ENCODE results near the gene EMSY.

DNA sequence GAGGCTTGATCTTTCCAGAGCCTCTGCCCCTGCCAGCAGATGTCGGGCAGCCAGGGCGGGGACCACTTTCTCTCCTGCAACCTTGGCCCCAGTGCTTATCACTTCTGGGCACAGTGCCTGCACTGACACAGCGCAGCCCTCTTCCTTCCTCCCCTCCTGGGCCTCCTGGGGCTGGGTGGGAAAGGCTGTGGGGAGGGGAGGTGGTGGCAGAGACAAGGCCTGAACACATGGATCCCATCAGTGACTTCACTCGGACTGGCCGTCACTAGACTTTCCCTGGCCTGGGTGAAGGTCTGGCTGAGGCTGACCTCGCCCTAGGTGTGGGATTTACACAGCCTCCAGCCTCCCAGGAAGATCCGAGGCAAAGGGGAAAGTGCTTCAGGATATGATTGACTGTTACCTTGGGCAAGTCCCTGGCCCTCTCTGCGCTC, 157.6 kb downstream of the EMSY start:
- TF ChIP-seq, protein P1, sequence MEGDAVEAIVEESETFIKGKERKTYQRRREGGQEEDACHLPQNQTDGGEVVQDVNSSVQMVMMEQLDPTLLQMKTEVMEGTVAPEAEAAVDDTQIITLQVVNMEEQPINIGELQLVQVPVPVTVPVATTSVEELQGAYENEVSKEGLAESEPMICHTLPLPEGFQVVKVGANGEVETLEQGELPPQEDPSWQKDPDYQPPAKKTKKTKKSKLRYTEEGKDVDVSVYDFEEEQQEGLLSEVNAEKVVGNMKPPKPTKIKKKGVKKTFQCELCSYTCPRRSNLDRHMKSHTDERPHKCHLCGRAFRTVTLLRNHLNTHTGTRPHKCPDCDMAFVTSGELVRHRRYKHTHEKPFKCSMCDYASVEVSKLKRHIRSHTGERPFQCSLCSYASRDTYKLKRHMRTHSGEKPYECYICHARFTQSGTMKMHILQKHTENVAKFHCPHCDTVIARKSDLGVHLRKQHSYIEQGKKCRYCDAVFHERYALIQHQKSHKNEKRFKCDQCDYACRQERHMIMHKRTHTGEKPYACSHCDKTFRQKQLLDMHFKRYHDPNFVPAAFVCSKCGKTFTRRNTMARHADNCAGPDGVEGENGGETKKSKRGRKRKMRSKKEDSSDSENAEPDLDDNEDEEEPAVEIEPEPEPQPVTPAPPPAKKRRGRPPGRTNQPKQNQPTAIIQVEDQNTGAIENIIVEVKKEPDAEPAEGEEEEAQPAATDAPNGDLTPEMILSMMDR (IDR thresholded peaks at IDR 0.05) = no peak
- TF ChIP-seq EZH2 (IDR thresholded peaks at IDR 0.05; ENCODE audit: borderline replicate concordance, insufficient read depth, low read depth, low read length, poor library complexity, severe bottlenecking) = no peak
